WTC11 (cell line): ENCODE results near the gene F5. TPM values are rescaled to one million over a fixed set of nuclear protein-coding genes. Genes with fewer than 3 reads are reported as not detected.

Experiments
- ATAC-seq: fragments of 200-7000 bp; cut with Tn5 transposase; 2 replicates; pipeline ENCODE4 v1.10.0; 2021; ENCODE audit warnings: mild to moderate bottlenecking, moderate library complexity
- CTCF ChIA-PET: fragments of 300-600 bp; sonication (Branson Sonifier 250); formaldehyde crosslinking; loops from one replicate; lab custom pipeline; 2021; ENCODE audit warnings: antibody characterized with exemption; lab: Charles Lee
- POLR2A ChIA-PET: fragments of 350-600 bp; sonication (Branson Sonifier 250); formaldehyde crosslinking; loops from one replicate; lab custom pipeline; 2021; ENCODE audit warnings: antibody characterized with exemption; lab: Charles Lee
- DNase-seq: peaks from one replicate; pipeline ENCODE4 v3.0.0; 2021; ENCODE audit warnings: low spot score
- H3K27ac Mint-ChIP-seq: 2 replicates; pipeline ENCODE4 v1.8.0; 2021; ENCODE audit warnings: mixed read lengths
- H3K27me3 Mint-ChIP-seq: 2 replicates; pipeline ENCODE4 v1.8.0; 2021; ENCODE audit warnings: low read depth, mild to moderate bottlenecking, moderate library complexity, mixed read lengths
- H3K36me3 Mint-ChIP-seq: 2 replicates; pipeline ENCODE4 v1.8.0; 2021; ENCODE audit warnings: mixed read lengths
- H3K4me1 Mint-ChIP-seq: 2 replicates; pipeline ENCODE4 v1.8.0; 2022; ENCODE audit warnings: mixed read lengths
- H3K4me3 Mint-ChIP-seq: 2 replicates; pipeline ENCODE4 v1.8.0; 2021; ENCODE audit warnings: mild to moderate bottlenecking, moderate library complexity, mixed read lengths
- H3K9me3 Mint-ChIP-seq: 2 replicates; pipeline ENCODE4 v1.8.0; 2021; ENCODE audit warnings: mixed read lengths
- CBFB ChIP-seq: sonication (generic); formaldehyde crosslinking; IDR thresholded peaks from 2 replicates; pipeline ENCODE4 v1.8.1; 2022; ENCODE audit warnings: mild to moderate bottlenecking, low read depth, missing genetic modification reagents
- CREB1 ChIP-seq: sonication (generic); formaldehyde crosslinking; IDR thresholded peaks from 2 replicates; pipeline ENCODE4 v1.8.0; 2023; ENCODE audit warnings: mild to moderate bottlenecking, missing genetic modification reagents
- CTCF ChIP-seq: fragments of 200-600 bp; IDR thresholded peaks from 2 replicates; pipeline ENCODE4 v1.8.0; 2022; ENCODE audit warnings: antibody characterized with exemption
- EMX1 ChIP-seq: fragments of 250-450 bp; sonication (Bioruptor Pico); IDR thresholded peaks from 2 replicates; pipeline ENCODE4 v1.8.0; 2021; ENCODE audit warnings: mild to moderate bottlenecking
- GRHL2 ChIP-seq: fragments of 250-450 bp; sonication (Bioruptor Pico); IDR thresholded peaks from 2 replicates; pipeline ENCODE4 v1.8.0; 2022; ENCODE audit warnings: mild to moderate bottlenecking, moderate library complexity; ENCODE audit not compliant: insufficient replicate concordance, severe bottlenecking
- HMGA2 ChIP-seq: fragments of 250-450 bp; sonication (Bioruptor Pico); IDR thresholded peaks from 2 replicates; pipeline ENCODE4 v1.4.0; 2021; ENCODE audit warnings: mild to moderate bottlenecking, moderate library complexity
- JAZF1 ChIP-seq: fragments of 250-450 bp; sonication (Bioruptor Pico); IDR thresholded peaks from 2 replicates; pipeline ENCODE4 v1.9.0; 2021; ENCODE audit warnings: moderate library complexity, mild to moderate bottlenecking, inconsistent platforms
- KAT7 ChIP-seq: sonication (generic); formaldehyde crosslinking; IDR thresholded peaks from 2 replicates; pipeline ENCODE4 v1.8.1; 2023; ENCODE audit warnings: missing genetic modification reagents, mild to moderate bottlenecking, borderline replicate concordance
- RORB ChIP-seq: fragments of 250-450 bp; sonication (Bioruptor Pico); IDR thresholded peaks from 2 replicates; pipeline ENCODE4 v1.9.0; 2021; ENCODE audit warnings: mild to moderate bottlenecking
- SMAD4 ChIP-seq: sonication (generic); formaldehyde crosslinking; IDR thresholded peaks from 2 replicates; pipeline ENCODE4 v1.8.0; 2022; ENCODE audit warnings: mild to moderate bottlenecking, missing genetic modification reagents
- TEAD1 ChIP-seq: sonication (generic); formaldehyde crosslinking; IDR thresholded peaks from 2 replicates; pipeline ENCODE4 v1.8.0; 2022; ENCODE audit warnings: mild to moderate bottlenecking, missing genetic modification reagents
- TEAD4 ChIP-seq: sonication (generic); formaldehyde crosslinking; IDR thresholded peaks from 2 replicates; pipeline ENCODE4 v1.8.0; 2022; ENCODE audit warnings: mild to moderate bottlenecking, missing genetic modification reagents
- TP53 ChIP-seq: sonication (generic); formaldehyde crosslinking; IDR thresholded peaks from 2 replicates; pipeline ENCODE4 v1.8.1; 2023; ENCODE audit warnings: mild to moderate bottlenecking, missing genetic modification reagents
- ZBTB21 ChIP-seq: sonication (generic); formaldehyde crosslinking; IDR thresholded peaks from 2 replicates; pipeline ENCODE4 v1.8.1; 2023; ENCODE audit warnings: mild to moderate bottlenecking, missing genetic modification reagents, borderline replicate concordance
- ZNF423 ChIP-seq: fragments of 250-450 bp; sonication (Bioruptor Pico); IDR thresholded peaks from 2 replicates; pipeline ENCODE4 v2.1.2; 2022; ENCODE audit warnings: mild to moderate bottlenecking, moderate library complexity
- total RNA-seq: library from RNA; stranded (reverse); gene quantifications from 3 replicates; pipeline ENCODE4 v1.2.3, GENCODE V29; 2021
- TF ChIP-seq, protein P1 (sequence below): sonication (generic); formaldehyde crosslinking; IDR thresholded peaks from 2 replicates; pipeline ENCODE4 v1.8.1; 2023; ENCODE audit warnings: mild to moderate bottlenecking, moderate library complexity, missing genetic modification reagents
- TF ChIP-seq, protein P2 (sequence below): sonication (generic); formaldehyde crosslinking; IDR thresholded peaks from 2 replicates; pipeline ENCODE4 v1.8.0; 2022; ENCODE audit warnings: mild to moderate bottlenecking, missing genetic modification reagents
- TF ChIP-seq, protein P3 (sequence below): sonication (generic); formaldehyde crosslinking; IDR thresholded peaks from 2 replicates; pipeline ENCODE4 v1.8.1; 2023; ENCODE audit warnings: mild to moderate bottlenecking, missing genetic modification reagents
- TF ChIP-seq, protein P4 (sequence below): sonication (generic); formaldehyde crosslinking; IDR thresholded peaks from 2 replicates; pipeline ENCODE4 v1.8.0; 2022; ENCODE audit warnings: mild to moderate bottlenecking, missing genetic modification reagents

Gene F5
- total RNA-seq, 1 experiment from 2014 or later, result 0.20 TPM

- CTCF ChIA-PET, result no interaction called here
- POLR2A ChIA-PET, result no interaction called here
- H3K27ac Mint-ChIP-seq, result peak overlapping the region; percentile 68
- no peak overlapping the region for H3K4me3 Mint-ChIP-seq
- no peaks in the 10 kb centered on the region for H3K9me3 Mint-ChIP-seq
- peaks cover 13% of the 10 kb centered on the region for H3K36me3 Mint-ChIP-seq
- DNase-seq (no peak), ATAC-seq (no peak)
- H3K27me3 Mint-ChIP-seq, result no peaks in the 10 kb centered on the region
- peaks cover 53% of the 10 kb centered on the region for H3K4me1 Mint-ChIP-seq
- no peak for TF ChIP-seq TP53 (CRISPR knock-in tag)
- TF ChIP-seq EMX1, result no peak
- TF ChIP-seq HMGA2, result no peak
- TF ChIP-seq ZNF423 (CRISPR knock-in tag), result no peak
- no peak for TF ChIP-seq SMAD4 (CRISPR knock-in tag)
- no peak for TF ChIP-seq TEAD1 (CRISPR knock-in tag)
- no peak for TF ChIP-seq GRHL2 (CRISPR knock-in tag)
- no peak for TF ChIP-seq CTCF
- TF ChIP-seq, protein P1, sequence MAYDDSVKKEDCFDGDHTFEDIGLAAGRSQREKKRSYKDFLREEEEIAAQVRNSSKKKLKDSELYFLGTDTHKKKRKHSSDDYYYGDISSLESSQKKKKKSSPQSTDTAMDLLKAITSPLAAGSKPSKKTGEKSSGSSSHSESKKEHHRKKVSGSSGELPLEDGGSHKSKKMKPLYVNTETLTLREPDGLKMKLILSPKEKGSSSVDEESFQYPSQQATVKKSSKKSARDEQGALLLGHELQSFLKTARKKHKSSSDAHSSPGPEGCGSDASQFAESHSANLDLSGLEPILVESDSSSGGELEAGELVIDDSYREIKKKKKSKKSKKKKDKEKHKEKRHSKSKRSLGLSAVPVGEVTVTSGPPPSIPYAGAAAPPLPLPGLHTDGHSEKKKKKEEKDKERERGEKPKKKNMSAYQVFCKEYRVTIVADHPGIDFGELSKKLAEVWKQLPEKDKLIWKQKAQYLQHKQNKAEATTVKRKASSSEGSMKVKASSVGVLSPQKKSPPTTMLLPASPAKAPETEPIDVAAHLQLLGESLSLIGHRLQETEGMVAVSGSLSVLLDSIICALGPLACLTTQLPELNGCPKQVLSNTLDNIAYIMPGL (CRISPR knock-in tag), result no peak
- no peak for TF ChIP-seq TEAD4 (CRISPR knock-in tag)
- TF ChIP-seq CBFB (CRISPR knock-in tag), result no peak
- TF ChIP-seq, protein P2, sequence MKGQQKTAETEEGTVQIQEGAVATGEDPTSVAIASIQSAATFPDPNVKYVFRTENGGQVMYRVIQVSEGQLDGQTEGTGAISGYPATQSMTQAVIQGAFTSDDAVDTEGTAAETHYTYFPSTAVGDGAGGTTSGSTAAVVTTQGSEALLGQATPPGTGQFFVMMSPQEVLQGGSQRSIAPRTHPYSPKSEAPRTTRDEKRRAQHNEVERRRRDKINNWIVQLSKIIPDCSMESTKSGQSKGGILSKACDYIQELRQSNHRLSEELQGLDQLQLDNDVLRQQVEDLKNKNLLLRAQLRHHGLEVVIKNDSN (CRISPR knock-in tag), result no peak
- no peak for TF ChIP-seq RORB
- TF ChIP-seq, all 79 proteins: peak for 0
Observed at GRCh38 chr1:169479363-169480066, 106.8 kb downstream of the F5 start.

DNA sequence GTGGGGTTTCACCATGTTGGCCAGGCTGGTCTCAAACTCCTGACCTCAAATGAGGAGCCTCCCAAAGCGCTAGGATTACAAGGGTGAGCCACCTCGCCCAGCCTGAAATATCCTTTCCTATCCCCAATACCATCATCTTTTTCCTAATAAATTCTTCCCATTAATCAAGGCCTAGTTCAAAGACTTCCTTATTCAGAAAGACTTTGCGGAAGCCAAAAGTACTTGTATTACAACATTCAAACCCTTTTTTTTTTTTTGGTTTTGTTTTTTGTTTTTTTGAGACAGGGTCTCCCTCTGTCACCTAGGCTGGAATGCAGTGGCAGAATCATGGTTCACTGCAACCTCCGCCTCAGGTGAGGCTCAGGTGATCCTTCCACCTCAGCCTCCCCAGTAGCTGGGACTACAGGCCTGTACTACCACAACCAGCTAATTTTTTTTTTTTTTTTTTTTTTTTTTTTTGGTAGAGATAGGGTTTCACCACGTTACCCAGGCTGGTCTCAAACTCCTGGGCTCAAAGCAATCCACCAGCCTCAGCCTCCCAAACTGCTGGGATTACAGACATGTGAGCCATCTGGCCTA, 108.1 kb downstream of the F5 start:
- ChIA-PET POLR2A (interaction anchor here (0.6 kb wide), 1 partner anchor 131 kb away, joined by 3 read pairs; no protein-coding TSS in a partner anchor), CTCF (no interaction called here)
- Mint-ChIP-seq H3K27ac (no peak overlapping the region), H3K4me1 (peaks cover 40% of the 10 kb centered on the region), H3K4me3 (no peak overlapping the region), H3K9me3 (no peaks in the 10 kb centered on the region), H3K27me3 (no peaks in the 10 kb centered on the region), H3K36me3 (peaks cover 13% of the 10 kb centered on the region)
- ATAC-seq, result no peak
- no peak for TF ChIP-seq ZBTB21 (CRISPR knock-in tag)
- no peak for TF ChIP-seq HMGA2
- TF ChIP-seq, protein P3, sequence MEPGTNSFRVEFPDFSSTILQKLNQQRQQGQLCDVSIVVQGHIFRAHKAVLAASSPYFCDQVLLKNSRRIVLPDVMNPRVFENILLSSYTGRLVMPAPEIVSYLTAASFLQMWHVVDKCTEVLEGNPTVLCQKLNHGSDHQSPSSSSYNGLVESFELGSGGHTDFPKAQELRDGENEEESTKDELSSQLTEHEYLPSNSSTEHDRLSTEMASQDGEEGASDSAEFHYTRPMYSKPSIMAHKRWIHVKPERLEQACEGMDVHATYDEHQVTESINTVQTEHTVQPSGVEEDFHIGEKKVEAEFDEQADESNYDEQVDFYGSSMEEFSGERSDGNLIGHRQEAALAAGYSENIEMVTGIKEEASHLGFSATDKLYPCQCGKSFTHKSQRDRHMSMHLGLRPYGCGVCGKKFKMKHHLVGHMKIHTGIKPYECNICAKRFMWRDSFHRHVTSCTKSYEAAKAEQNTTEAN (CRISPR knock-in tag), result no peak
- no peak for TF ChIP-seq JAZF1 (CRISPR knock-in tag)
- TF ChIP-seq, protein P4, sequence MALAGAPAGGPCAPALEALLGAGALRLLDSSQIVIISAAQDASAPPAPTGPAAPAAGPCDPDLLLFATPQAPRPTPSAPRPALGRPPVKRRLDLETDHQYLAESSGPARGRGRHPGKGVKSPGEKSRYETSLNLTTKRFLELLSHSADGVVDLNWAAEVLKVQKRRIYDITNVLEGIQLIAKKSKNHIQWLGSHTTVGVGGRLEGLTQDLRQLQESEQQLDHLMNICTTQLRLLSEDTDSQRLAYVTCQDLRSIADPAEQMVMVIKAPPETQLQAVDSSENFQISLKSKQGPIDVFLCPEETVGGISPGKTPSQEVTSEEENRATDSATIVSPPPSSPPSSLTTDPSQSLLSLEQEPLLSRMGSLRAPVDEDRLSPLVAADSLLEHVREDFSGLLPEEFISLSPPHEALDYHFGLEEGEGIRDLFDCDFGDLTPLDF, result no peak
- no peak for TF ChIP-seq KAT7 (CRISPR knock-in tag)
- no peak for TF ChIP-seq CREB1 (CRISPR knock-in tag)
- DNase-seq, result no peak
